ENCODE results near the gene ACD. TPM values are rescaled to one million over a fixed set of nuclear protein-coding genes. Genes with fewer than 3 reads are reported as not detected.

ACD gene
- total RNA-seq, 1 donor from 2014 or later = 16.2 TPM

DNA sequence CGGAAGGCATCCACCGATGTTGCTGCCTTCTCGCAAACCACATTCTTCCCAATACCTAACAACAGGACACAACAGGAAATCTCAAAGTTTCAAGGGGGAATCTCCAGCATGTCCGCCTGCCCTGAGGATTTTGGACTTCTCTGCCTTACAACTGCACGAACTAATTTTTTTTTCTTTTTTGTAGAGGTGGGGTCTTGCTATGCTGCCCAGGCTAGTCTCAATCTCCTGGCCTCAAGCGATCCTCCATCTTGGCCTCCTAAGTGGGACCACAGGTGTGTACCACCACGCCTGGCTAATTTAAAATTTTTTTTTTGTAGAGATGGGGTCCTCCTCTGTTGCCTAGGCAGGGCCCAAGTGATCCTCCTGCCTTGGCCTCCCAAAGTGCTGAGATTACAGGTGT, 15.9 kb upstream of the ACD start:
- H3K9me3 Mint-ChIP-seq (ENCODE audit: low read depth) = no peaks in the 10 kb centered on the region
- no peak overlapping the region for H3K27ac Mint-ChIP-seq (ENCODE audit: unreplicated experiment)

DNA sequence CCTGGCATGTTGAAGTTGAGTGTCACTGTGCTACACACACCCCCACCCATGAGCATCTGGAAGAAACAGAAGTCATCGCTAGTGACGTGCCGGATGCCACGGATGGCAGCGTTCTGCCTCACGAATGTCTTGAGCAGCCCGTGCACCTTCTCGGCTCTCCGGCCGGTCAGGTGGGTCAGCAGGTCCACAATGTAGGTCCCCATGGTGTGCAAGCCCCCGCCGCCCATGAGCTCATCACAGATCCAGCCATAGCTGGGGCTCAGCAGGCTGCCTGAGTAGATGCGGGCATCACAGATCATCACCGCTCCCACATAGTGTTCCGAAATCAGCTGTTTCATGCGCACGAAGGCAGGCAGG, 15.5 kb upstream of the ACD start:
- no peak for DNase-seq (ENCODE audit: low spot score)
- TF ChIP-seq, protein P1, sequence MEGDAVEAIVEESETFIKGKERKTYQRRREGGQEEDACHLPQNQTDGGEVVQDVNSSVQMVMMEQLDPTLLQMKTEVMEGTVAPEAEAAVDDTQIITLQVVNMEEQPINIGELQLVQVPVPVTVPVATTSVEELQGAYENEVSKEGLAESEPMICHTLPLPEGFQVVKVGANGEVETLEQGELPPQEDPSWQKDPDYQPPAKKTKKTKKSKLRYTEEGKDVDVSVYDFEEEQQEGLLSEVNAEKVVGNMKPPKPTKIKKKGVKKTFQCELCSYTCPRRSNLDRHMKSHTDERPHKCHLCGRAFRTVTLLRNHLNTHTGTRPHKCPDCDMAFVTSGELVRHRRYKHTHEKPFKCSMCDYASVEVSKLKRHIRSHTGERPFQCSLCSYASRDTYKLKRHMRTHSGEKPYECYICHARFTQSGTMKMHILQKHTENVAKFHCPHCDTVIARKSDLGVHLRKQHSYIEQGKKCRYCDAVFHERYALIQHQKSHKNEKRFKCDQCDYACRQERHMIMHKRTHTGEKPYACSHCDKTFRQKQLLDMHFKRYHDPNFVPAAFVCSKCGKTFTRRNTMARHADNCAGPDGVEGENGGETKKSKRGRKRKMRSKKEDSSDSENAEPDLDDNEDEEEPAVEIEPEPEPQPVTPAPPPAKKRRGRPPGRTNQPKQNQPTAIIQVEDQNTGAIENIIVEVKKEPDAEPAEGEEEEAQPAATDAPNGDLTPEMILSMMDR (IDR thresholded peaks at IDR 0.05) = no peak
- Mint-ChIP-seq H3K27me3 (ENCODE audit: low read depth) (no peaks in the 10 kb centered on the region), H3K4me3 (ENCODE audit: unreplicated experiment) (no peak overlapping the region), H3K36me3 (ENCODE audit: low read depth) (no peaks in the 10 kb centered on the region), H3K4me1 (ENCODE audit: low read depth) (peaks cover 9% of the 10 kb centered on the region), H3K9me3 (ENCODE audit: low read depth) (no peaks in the 10 kb centered on the region), H3K27ac (ENCODE audit: unreplicated experiment) (no peak overlapping the region)

More for the DNA sequence above, 15.9 kb upstream of the ACD start:
- Mint-ChIP-seq H3K4me3 (ENCODE audit: unreplicated experiment) (no peak overlapping the region), H3K4me1 (ENCODE audit: low read depth) (peaks cover 9% of the 10 kb centered on the region), H3K27me3 (ENCODE audit: low read depth) (no peaks in the 10 kb centered on the region), H3K36me3 (ENCODE audit: low read depth) (no peaks in the 10 kb centered on the region)
- DNase-seq (ENCODE audit: low spot score) = no peak
- TF ChIP-seq, protein P1 (IDR thresholded peaks at IDR 0.05) = no peak

DNA sequence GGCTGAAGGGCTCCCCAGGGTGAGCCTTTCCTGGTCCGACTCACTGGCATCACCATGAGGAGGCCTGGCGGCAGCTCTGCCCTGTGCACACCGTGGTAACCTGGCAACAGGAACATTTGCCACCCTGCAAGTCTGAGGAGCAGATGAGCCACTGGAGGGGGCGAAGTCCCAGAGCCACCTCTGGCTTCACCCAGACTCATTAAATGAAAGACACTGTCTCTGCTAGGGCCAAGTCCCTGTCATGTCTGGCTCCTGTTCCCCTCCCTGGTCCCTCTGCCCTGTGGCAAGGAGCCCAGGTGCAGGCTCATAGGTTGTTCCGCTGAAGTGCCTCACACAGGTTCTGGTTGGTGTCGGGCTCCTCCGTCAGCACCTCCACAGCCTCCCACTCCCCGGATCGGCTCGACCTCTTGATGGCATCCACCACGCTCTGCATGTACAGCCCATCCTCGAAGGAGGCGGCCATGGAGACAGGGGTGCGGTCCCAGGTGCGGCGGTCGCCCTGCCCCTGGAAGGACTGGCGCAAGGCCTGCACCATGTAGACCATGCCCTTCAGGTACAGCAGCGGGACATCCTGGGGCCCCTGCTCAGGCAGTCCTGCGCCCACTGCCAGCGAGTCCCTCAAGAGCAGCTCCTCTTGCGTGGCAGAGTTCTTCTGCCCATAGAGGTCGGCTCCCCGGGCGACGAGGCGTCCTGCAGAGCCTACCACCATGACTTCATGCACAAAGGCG, 15.0 kb upstream of the ACD start:
- no peaks in the 10 kb centered on the region for H3K27me3 Mint-ChIP-seq (ENCODE audit: low read depth)
- no peak for DNase-seq (ENCODE audit: low spot score)
- TF ChIP-seq, protein P1 (IDR thresholded peaks at IDR 0.05) = no peak
- no peaks in the 10 kb centered on the region for H3K9me3 Mint-ChIP-seq (ENCODE audit: low read depth)
- no peak overlapping the region for H3K27ac Mint-ChIP-seq (ENCODE audit: unreplicated experiment)
- no peaks in the 10 kb centered on the region for H3K36me3 Mint-ChIP-seq (ENCODE audit: low read depth)
- H3K4me1 Mint-ChIP-seq (ENCODE audit: low read depth) = peaks cover 9% of the 10 kb centered on the region
- H3K4me3 Mint-ChIP-seq (ENCODE audit: unreplicated experiment) = no peak overlapping the region

DNA sequence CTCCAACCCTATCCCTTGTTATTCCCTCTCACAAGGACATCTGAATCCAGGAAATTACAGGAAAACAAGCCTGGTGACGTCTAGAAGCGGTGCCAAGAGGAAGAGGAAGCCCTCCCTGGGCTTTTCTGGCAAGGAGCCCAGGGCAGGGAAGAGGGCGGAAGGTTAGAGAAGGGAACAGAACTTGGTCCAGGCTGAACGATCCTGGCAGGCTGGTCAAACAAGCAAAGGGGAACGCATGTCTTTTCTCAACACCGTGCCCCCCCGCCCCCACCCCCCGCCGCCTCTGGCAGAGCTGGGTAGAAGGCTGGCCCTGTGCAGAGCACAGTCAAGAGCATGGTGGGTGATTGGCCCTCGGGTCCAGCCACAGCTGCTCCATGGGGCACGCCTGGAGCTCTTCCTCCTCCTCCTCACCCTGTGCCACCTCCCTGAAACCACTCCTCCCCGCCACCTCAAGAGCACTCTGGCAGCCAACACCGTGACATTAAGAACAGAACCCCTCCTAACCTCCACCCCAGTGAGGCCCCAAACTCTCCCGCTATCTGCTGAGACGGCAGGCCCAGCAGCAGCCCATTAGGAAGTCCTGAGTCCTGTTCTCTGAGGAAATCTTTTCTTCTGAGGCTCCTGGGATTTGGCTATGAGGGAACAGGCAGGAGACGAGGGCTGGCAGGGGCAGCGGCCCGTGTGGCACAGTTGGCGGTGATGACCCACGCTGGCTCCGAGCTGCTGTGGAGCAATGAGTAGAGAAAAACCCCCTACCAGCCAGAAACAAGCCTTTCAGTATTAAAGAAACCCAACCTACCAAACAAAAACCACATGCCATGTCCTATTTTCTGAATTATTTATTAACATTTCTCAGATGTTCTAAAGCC, 13.9 kb upstream of the ACD start:
- TF ChIP-seq, protein P1 (IDR thresholded peaks at IDR 0.05) = no peak
- DNase-seq (ENCODE audit: low spot score) = no peak
- Mint-ChIP-seq H3K4me3 (ENCODE audit: unreplicated experiment) (no peak overlapping the region), H3K27ac (ENCODE audit: unreplicated experiment) (peak overlapping the region; percentile 83), H3K4me1 (ENCODE audit: low read depth) (peaks cover 9% of the 10 kb centered on the region), H3K9me3 (ENCODE audit: low read depth) (no peaks in the 10 kb centered on the region), H3K27me3 (ENCODE audit: low read depth) (no peaks in the 10 kb centered on the region), H3K36me3 (ENCODE audit: low read depth) (no peaks in the 10 kb centered on the region)

DNA sequence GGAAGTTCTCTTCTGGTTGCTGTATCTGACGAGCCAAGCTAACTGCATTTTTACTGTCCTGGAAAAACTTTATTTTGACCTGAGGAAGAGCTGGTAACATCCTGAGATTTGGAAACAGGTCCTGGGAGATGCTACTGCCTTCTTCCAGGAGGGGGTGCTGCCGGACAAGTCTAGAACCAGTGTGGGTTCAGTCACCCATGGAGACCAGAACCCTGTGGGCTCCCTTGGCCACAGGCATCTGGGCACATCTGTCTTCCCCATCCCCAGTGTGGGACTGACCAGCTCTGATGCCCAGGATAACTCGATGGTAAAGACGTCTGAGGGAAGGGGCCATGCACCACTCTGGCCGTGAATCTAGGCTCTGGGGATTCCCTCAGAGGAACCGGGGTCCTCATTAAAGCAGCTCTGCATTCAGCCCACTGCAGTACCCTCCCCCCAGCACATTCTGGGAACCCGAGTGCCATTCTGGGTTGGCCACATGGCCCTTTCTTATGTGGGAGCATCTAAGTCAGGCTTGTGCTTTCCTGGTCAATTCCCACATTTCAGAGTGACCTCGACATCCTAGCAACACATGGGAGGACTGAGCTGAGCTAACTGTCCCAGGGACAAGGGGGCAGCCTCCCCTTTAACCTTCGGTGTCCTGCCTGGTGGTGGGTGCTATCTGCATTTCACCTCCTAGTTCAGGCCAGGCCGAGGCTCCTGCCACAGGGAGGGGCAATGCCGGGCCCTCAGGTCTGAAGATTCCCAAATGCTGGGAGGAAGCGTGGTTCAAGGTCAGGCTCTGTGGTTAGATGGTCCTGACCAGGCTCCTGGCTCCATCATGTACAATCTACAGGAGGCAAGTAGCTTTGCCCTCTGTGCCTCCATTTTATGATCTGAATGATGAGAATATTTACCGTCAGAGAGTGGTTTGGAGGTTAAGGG, 12.9 kb upstream of the ACD start:
- Mint-ChIP-seq H3K9me3 (ENCODE audit: low read depth) (no peaks in the 10 kb centered on the region), H3K27me3 (ENCODE audit: low read depth) (no peaks in the 10 kb centered on the region), H3K36me3 (ENCODE audit: low read depth) (no peaks in the 10 kb centered on the region), H3K27ac (ENCODE audit: unreplicated experiment) (no peak overlapping the region), H3K4me1 (ENCODE audit: low read depth) (peaks cover 9% of the 10 kb centered on the region), H3K4me3 (ENCODE audit: unreplicated experiment) (no peak overlapping the region)
- DNase-seq (ENCODE audit: low spot score) = no peak
- TF ChIP-seq, protein P1 (IDR thresholded peaks at IDR 0.05) = peak; percentile 79
